Pancreas (tissue), 10 donors: ENCODE results near the gene DPP4. TPM values are rescaled to one million over a fixed set of nuclear protein-coding genes. Genes with fewer than 3 reads are reported as not detected.

Source experiments
- ATAC-seq, 4 donors: fragments of 200-7000 bp; cut with Tn5 transposase; one replicate each; pipeline versions ENCODE4 v1.8.0 to v1.9.1; 2020; ENCODE audit warnings: mild to moderate bottlenecking in 4 of 4, moderate library complexity in 4 of 4
- DNase-seq, 6 donors: peaks; one replicate each; pipeline ENCODE4 v3.0.0-alpha.2; 2020
- FAIRE-seq: peaks from 2 replicates; lab custom pipeline; 2012; peaks lifted over from hg19 to GRCh38; lab: Jason Lieb, UNC
- H3K27ac ChIP-seq, 4 donors: fragments of 200-600 bp; sonication (generic); 1 replicate in 3 of 4; 2 replicates in 1 of 4; pipeline versions ENCODE4 v1.5.0 to v1.8.0; 2020
- H3K27me3 ChIP-seq, 4 donors: fragments of 200-600 bp; one replicate each; pipeline ENCODE4 v1.8.0; 2021
- H3K36me3 ChIP-seq, 3 donors: fragments of 200-600 bp; sonication (generic) in 1 of 3; one replicate each; pipeline versions ENCODE4 v1.5.0 to v1.8.0; 2020 to 2021
- H3K4me1 ChIP-seq, 3 donors: fragments of 200-600 bp; one replicate each; pipeline ENCODE4 v1.8.0; 2021
- H3K4me3 ChIP-seq, 4 donors: fragments of 200-600 bp; sonication (generic) in 2 of 4; one replicate each; pipeline versions ENCODE4 v1.5.0 to v1.8.0; 2020 to 2021
- H3K9me3 ChIP-seq, 4 donors: fragments of 200-600 bp; one replicate each; pipeline ENCODE4 v1.8.0; 2021
- CTCF ChIP-seq, 4 donors: fragments of 200-600 bp; sonication (generic) in 3 of 4; IDR thresholded peaks; one replicate each; pipeline versions ENCODE4 v1.5.0 to v1.8.0; 2021; ENCODE audit warnings: antibody characterized with exemption in 4 of 4
- WGBS, 2 donors: extraction: QIAGEN DNeasy Blood & Tissue Kit; methylation state at CpG; one replicate each; pipeline ENCODE4 v1.1.7; 2013; 5-methylcytosine and 5-hydroxymethylcytosine counted together
- intact Hi-C, 3 donors: fragments of 100-400 bp; cut with DNase I; formaldehyde crosslinking; loops; one replicate each; pipeline versions ENCODE4 v1.11.1 to v1.14.2; 2022
- polyA plus RNA-seq, 2 donors: library from polyadenylated mRNA; stranded (reverse); fragments of 200-250 nt; gene quantifications; one replicate each; pipeline ENCODE4 v1.2.3, GENCODE V29; 2013
- total RNA-seq, 6 donors: library from RNA; stranded (reverse); fragmentation: NEBNext Ultra II Directional in 4 of 6; extraction: Animal tissue kit (Norgen Biotek cat#: 25700) in 4 of 6; gene quantifications; one replicate each; pipeline versions ENCODE4 v1.2.1 to v1.2.4, GENCODE V29; 2021 to 2023
- donor health status: healthy with polysubstance abuse.
- donor health status: DM: no; HTN: no; CAD: no; lungs with moderate emphysema.
- donor health status: DM: no; HTN: no; CAD: no.
- donor health status: control.
- donor health status: control.
- donor health status: Bipolar disorder and iron deficiency.
- donor health status: DM: yes; HTN: yes; CAD: no.
- donor health status: DM: no; HTN: no; CAD: no.
- donor health status: DM: no; HTN: no; CAD: no.
- donor health status: DM: yes; HTN: yes; CAD: no.

The DPP4 gene
- total and polyA plus RNA-seq, 8 donors: 0.98 to 6.4 (median 2.4) TPM

- intact Hi-C loops: no loop called here
- DNase-seq (no peak), ATAC-seq (no peak), FAIRE-seq (no peak)
- Histone ChIP-seq H3K27me3 (no peaks in the 10 kb centered on the region), H3K27ac (no peak overlapping the region), H3K4me1 (no peaks in the 10 kb centered on the region), H3K9me3 (no peaks in the 10 kb centered on the region), H3K36me3 (no peaks in the 10 kb centered on the region), H3K4me3 (no peak overlapping the region)
- no peak for TF ChIP-seq CTCF (IDR thresholded peaks at IDR 0.05)
- WGBS, 2 donors: 33 to 37% methylated on average over 1 of the region's 1 CpG
These were observed 104.9 kb downstream of the DPP4 start for GRCh38 chr2:161969159-161969558.

- Histone ChIP-seq H3K9me3 (no peaks in the 10 kb centered on the region), H3K4me3 (no peak overlapping the region), H3K36me3 (no peaks in the 10 kb centered on the region), H3K27ac (no peak overlapping the region), H3K4me1 (no peaks in the 10 kb centered on the region), H3K27me3 (no peaks in the 10 kb centered on the region)
- intact Hi-C loops: no loop called here
- DNase-seq: no peak
- no peak for TF ChIP-seq CTCF (IDR thresholded peaks at IDR 0.05)
- ATAC-seq: no peak
- no peak for FAIRE-seq
- 54 to 82% methylated on average over 1 of the region's 1 CpG for WGBS, 2 donors
These were observed 108.0 kb downstream of the DPP4 start for GRCh38 chr2:161965994-161966393.

GRCh38 chr2:161964160-161964559, 109.9 kb downstream of the DPP4 start:
- WGBS, 2 donors: 96 to 99% methylated on average over 4 of the region's 4 CpGs
- Histone ChIP-seq H3K4me3 (no peak overlapping the region), H3K4me1 (no peaks in the 10 kb centered on the region), H3K27me3 (no peaks in the 10 kb centered on the region), H3K27ac (no peak overlapping the region), H3K36me3 (no peaks in the 10 kb centered on the region), H3K9me3 (no peaks in the 10 kb centered on the region)
- intact Hi-C loops: no loop called here
- FAIRE-seq (no peak), DNase-seq (no peak), ATAC-seq (no peak)
- no peak for TF ChIP-seq CTCF (IDR thresholded peaks at IDR 0.05)

GRCh38 chr2:161962160-161962559, 111.9 kb downstream of the DPP4 start:
- ATAC-seq (no peak), DNase-seq (no peak), FAIRE-seq (no peak)
- no peak overlapping the region for H3K4me3 ChIP-seq
- intact Hi-C loops: no loop called here
- no peak for TF ChIP-seq CTCF (IDR thresholded peaks at IDR 0.05)
- H3K4me1 ChIP-seq: no peaks in the 10 kb centered on the region
- H3K27ac ChIP-seq: no peak overlapping the region
- H3K9me3 ChIP-seq: no peaks in the 10 kb centered on the region
- H3K36me3 ChIP-seq: no peaks in the 10 kb centered on the region
- peaks cover 0 to 4% (median 0%) of the 10 kb centered on the region in 4 donors for H3K27me3 ChIP-seq

- Histone ChIP-seq H3K27me3 (peaks cover 0 to 4% (median 0%) of the 10 kb centered on the region in 4 donors), H3K27ac (no peak overlapping the region), H3K4me3 (no peak overlapping the region), H3K36me3 (no peaks in the 10 kb centered on the region), H3K9me3 (no peaks in the 10 kb centered on the region), H3K4me1 (no peaks in the 10 kb centered on the region)
- TF ChIP-seq CTCF (IDR thresholded peaks at IDR 0.05): no peak
- FAIRE-seq (no peak), DNase-seq (no peak), ATAC-seq (peak in 1 of 4 donors; percentile 35)
- intact Hi-C loops: no loop called here
- whole genome bisulfite sequencing, 2 donors: 88 to 92% methylated on average over 2 of the region's 2 CpGs
These were observed 113.0 kb downstream of the DPP4 start for GRCh38 chr2:161961061-161961460.
